LoVo (cell line): Measurements from ENCODE around the gene SPSB1.
A peak's percentile ranks its signal among the peaks of the same experiment; 100 is the strongest.

ENCODE experiments used
- DNase-seq: peaks from one replicate; pipeline ENCODE4 v3.0.0-alpha.2; 2016; ENCODE audit warnings: low spot score

Gene SPSB1

GRCh38 chr1:9397047-9397446, 104.4 kb downstream of the SPSB1 start:
- no peak for DNase-seq

GRCh38 chr1:9397997-9398526, 105.4 kb downstream of the SPSB1 start:
- DNase-seq = no peak

DNA sequence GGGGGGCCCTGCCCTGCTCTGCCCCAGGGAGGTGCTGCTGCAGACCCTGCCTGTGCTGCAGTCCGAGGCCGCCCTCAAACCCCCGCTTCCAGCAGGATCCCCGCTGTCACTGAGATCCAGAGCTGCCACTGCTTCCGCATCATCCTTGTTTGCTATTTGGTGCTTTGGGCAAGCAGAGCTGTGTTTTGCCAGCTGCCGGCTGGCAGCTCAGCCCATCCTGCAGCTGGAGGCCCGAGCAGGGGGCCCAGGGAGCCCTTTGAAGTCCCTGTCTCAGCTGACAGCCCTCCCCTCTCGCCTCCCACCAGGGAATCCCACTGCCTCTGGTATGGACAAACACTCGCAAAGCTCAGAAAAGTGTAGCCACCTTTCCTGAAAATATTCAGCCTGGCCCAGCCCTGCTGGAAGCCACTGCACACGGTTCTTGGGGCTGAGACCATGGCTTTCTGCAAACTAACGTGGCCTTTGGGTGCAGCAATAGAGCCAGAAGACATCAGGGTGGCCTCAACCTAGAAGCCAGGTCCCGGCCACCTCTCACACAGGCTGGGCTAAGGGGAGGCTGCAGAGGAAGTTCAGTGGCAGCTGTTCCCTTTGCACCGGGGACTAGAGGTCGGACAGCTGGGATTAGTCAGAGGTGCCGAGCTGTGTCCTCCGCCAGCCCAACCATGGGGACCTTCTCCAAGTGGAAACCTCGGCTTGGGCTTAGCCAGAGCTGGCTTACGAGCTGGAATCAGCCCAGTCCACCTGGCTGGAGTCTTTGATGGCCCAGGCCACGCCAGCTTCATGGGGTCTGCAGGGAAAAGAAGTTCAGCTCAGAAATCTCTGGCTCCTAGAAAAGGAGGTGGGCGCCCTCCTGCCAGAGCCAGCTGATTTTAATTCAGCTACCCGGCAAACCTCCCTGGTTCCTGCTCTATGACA, 107.1 kb downstream of the SPSB1 start:
- no peak for DNase-seq

GRCh38 chr1:9400425-9401079, 107.9 kb downstream of the SPSB1 start:
- no peak for DNase-seq

- no peak for DNase-seq
Measured at GRCh38 chr1:9401080-9401453, 108.4 kb downstream of the SPSB1 start.

DNA sequence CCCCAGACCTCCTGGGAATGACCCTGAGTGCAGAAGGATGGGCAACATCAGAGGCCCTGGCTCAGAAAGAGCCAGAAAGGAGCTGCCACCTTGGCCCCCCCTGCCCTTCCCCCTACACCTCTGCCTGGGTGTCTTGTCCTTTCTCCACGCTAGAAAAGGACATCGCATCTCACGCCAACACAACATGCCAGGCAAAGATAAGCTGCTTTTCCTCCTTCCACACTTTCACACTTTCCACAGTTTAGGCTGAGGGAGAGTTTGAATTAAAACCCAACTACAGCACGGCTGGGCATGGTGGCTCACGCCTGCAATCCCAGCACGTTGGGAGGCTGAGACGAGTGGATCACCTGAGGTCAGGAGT, 109.5 kb downstream of the SPSB1 start:
- DNase-seq = no peak

- DNase-seq = no peak
Measured at GRCh38 chr1:9402717-9403225, 110.1 kb downstream of the SPSB1 start.

DNA sequence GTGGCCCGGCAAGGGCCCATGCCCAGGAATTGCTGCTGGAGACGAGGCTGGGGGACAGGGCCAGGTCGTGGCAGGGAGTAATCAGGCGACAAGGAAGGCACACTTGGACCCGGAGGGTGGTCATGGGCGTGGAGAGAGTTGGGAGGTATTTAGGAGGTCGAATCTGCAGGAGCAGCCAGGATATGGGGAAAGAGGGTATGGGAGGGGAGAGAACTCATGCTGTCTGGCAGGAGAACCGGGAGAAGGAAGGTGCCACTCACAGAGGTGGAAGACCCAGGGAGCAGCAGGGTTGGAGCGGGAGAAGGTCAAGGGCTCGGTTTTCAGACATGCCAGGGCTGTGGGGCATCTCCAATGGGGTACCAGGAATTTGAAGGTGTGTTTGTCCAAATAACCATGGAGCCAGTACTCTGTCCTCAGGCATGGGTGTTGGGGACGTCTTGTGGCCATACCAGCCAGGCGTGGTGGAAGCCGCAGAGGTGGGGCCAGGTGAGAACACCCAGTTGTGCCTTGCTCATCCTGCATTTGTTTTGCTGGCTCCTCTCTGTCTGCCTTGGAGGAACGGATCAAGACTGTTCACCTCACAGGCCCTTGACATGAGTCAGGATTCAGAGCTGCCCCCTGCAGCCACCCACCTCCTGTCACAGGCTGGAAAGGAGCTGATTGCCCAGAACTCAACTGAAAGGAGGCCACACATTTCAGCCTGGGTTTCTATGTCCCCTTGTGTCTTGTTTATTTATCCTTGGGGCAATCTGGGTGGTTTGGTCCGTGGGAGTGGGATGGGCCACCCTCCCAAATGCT, 111.6 kb downstream of the SPSB1 start:
- DNase-seq = no peak

- no peak for DNase-seq
Measured at GRCh38 chr1:9406111-9406510, 113.4 kb downstream of the SPSB1 start.

GRCh38 chr1:9410737-9411297, 118.1 kb downstream of the SPSB1 start:
- no peak for DNase-seq

DNA sequence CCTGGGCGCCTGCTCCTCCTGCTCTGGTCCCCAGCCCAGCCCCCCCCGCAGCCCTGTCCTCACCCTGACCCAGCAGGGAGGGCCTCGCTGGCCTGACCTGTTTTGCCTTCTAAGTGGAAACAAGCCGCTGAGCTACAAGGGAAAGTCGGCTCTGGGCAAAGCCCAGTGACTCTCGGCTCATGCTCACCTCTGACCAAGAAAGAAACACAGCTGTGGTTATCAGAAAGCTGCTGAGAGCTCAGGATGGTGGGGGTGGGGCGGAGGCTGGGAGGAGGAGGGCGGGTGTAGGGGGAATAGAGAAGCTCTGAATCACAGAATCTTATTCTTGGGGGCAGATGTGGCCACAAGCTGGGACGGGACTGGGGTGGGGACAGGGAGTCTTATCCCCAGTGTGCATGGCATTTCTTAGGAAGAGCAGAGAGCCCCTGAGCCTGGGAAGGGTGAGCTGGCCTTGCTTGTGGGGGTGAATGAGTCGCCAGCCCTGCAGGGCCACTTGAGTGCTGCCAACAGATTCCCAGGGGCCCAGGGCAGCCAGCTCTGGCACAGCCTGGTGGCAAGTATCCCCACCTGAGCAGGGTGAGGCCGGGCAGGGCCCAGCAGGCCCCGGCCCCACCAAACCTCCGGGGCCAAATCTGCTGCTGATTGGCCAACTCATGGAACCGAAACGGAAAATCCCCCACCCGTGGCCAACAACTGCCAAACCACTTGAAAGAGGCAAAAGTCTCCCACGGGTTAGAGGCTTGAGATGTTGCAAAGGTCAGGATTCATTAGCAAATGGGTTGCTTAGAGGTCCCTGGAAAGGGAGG, 120.6 kb downstream of the SPSB1 start:
- DNase-seq = peak; percentile 62

DNA sequence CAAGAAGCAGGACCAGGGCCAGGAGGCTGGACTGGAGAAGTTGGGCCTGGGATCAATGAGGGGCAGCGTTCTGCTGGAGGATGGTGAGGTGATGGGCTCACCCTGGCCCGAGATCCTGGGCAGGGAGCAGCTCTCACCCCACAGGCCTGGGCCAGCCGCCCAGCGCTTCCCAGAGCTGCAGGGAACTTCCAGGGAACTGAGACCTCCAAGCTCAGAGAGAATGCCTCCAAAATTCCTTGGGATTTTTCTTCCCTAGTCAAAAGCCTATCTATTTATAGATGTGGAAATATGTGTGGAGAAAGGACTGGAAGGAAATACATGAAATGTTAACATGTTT, 121.2 kb downstream of the SPSB1 start:
- DNase-seq = no peak

DNA sequence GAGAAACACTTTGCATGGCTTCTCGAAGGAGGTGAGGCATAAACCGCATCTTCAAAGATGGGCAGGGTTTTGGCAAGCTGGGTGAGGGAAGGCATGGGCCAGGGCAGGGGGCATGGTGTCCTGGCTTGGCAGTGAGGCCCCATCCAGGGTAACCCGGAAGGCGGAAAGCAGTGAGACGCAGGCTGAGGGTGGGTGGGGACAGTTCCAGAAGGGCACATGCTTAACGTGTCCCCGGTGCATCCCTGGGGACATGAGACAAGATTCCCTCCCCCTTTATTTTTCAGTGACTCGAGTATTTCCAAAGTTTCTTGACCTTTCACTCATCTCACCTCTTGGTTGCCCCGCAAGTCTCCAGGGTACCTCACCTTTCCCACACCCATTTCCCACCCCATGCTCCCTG, 123.8 kb downstream of the SPSB1 start:
- DNase-seq = no peak

DNA sequence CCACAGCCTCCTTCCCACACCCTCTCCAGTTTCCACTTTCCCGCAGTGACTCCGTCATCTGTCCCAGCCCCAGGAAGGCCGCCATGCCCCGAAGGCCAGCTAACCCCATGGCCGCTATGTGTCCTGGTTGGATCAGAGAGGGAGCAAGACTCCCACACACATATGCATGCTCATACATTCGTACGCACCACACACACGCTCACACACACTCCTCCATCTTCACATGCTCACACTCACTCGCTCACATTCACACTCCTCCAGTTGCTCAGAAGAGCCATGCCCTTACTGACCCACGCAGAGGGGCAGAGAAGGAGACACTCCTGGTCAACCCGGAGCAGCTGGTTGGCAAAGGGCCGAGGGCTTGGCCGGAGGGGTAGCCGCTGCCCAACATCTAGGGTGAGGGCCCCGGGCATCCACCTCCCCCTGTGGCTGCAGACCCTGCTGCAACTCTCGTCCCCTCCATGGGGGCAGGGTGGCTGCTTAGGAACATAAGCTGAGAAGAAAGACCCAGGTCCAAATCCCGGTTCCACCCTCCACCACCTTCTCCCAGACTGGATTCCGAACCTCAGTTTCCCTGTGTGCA, 124.3 kb downstream of the SPSB1 start:
- no peak for DNase-seq

DNA sequence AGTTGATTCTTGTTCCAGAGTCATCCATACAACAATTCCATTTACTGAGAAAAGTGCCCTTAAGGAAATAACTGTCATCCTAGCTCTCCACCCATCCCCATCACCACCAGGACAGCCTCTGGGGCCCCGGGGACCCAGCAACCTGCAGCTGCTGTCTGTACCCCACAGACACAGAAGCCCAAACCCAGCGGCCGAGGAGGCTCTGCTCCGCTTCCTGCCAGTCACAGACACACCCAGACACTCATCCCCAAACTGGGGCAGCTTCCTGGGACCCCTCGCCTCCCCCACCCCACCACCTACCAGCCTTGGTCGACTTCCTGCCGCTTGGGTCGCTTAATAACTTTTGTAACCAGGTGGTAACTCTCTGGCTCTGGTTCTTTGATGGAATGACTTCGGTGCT, 125.0 kb downstream of the SPSB1 start:
- no peak for DNase-seq

- DNase-seq = no peak
Measured at GRCh38 chr1:9418851-9419250, 126.2 kb downstream of the SPSB1 start.
